GM23248 (cell line): ENCODE results near the gene TMPRSS7. TPM values are rescaled to one million over a fixed set of nuclear protein-coding genes. Genes with fewer than 3 reads are reported as not detected.
A peak's percentile ranks its signal among the peaks of the same experiment; 100 is the strongest.

ENCODE experiments used
- DNase-seq: peaks from one replicate; pipeline ENCODE4 v3.0.0-alpha.2; 2015
- H2AFZ ChIP-seq: fragments of 200-600 bp; sonication (generic); 2 replicates; pipeline ENCODE4 v1.6.1; 2016; ENCODE audit warnings: antibody characterized with exemption
- H3F3A ChIP-seq: fragments of 200-600 bp; sonication (generic); 2 replicates; pipeline ENCODE4 v1.6.1; 2016; ENCODE audit warnings: mild to moderate bottlenecking, antibody characterized with exemption, mixed run types; ENCODE audit not compliant: insufficient read depth
- H3K27ac ChIP-seq: fragments of 200-600 bp; sonication (generic); 2 replicates; pipeline ENCODE4 v1.5.1; 2016; ENCODE audit warnings: mild to moderate bottlenecking
- H3K27me3 ChIP-seq: fragments of 200-600 bp; sonication (generic); replicated peaks from 2 replicates; pipeline ENCODE4 v1.6.1; 2016; ENCODE audit warnings: mild to moderate bottlenecking; ENCODE audit not compliant: insufficient read depth
- H3K36me3 ChIP-seq: fragments of 200-600 bp; sonication (generic); 2 replicates; pipeline ENCODE4 v1.6.1; 2016; ENCODE audit warnings: low read depth, mild to moderate bottlenecking
- H3K4me1 ChIP-seq: fragments of 200-600 bp; sonication (generic); 2 replicates; pipeline ENCODE4 v1.6.1; 2016; ENCODE audit warnings: mild to moderate bottlenecking; ENCODE audit not compliant: insufficient read depth
- H3K4me2 ChIP-seq: fragments of 200-600 bp; sonication (generic); one replicate; pipeline ENCODE4 v1.6.1; 2016; ENCODE audit warnings: mild to moderate bottlenecking; ENCODE audit not compliant: unreplicated experiment
- H3K4me3 ChIP-seq: fragments of 200-600 bp; sonication (generic); 2 replicates; pipeline ENCODE4 v1.5.1; 2016; ENCODE audit warnings: mild to moderate bottlenecking
- H3K79me2 ChIP-seq: fragments of 200-600 bp; sonication (generic); 2 replicates; pipeline ENCODE4 v1.6.1; 2016; ENCODE audit warnings: mild to moderate bottlenecking; ENCODE audit not compliant: insufficient read depth
- H3K9ac ChIP-seq: fragments of 200-600 bp; sonication (generic); 2 replicates; pipeline ENCODE4 v1.6.1; 2016; ENCODE audit warnings: mild to moderate bottlenecking
- H3K9me2 ChIP-seq: fragments of 200-600 bp; sonication (generic); 2 replicates; pipeline ENCODE4 v1.6.1; 2016; ENCODE audit warnings: mixed run types, mild to moderate bottlenecking, moderate library complexity; ENCODE audit not compliant: insufficient read depth
- H3K9me3 ChIP-seq: fragments of 200-600 bp; sonication (generic); one replicate; pipeline ENCODE4 v1.6.1; 2017; ENCODE audit warnings: low read depth
- H4K20me1 ChIP-seq: fragments of 200-600 bp; sonication (generic); 2 replicates; pipeline ENCODE4 v1.6.0; 2016; ENCODE audit not compliant: insufficient read depth
- EZH2 ChIP-seq: fragments of 200-600 bp; sonication (generic); IDR thresholded peaks from 2 replicates; pipeline ENCODE4 v1.6.1; 2018; ENCODE audit warnings: antibody characterized with exemption, mild to moderate bottlenecking; ENCODE audit not compliant: insufficient read depth, poor library complexity, severe bottlenecking
- EZH2phosphoT487 ChIP-seq: fragments of 200-600 bp; sonication (generic); IDR thresholded peaks from 2 replicates; pipeline ENCODE4 v1.6.1; 2018; ENCODE audit warnings: antibody characterized with exemption, moderate library complexity, mild to moderate bottlenecking, low read depth; ENCODE audit not compliant: insufficient read depth
- WGBS, 2 experiments: methylation state at CpG; one replicate each; pipeline ENCODE4 v1.1.6; 2015 to 2017; ENCODE audit warnings: low lambda C conversion rate in 2 of 2, low coverage in 1 of 2; ENCODE audit errors: missing lambda C conversion rate in 2 of 2; 5-methylcytosine and 5-hydroxymethylcytosine counted together
- in situ Hi-C: fragments of 300-500 bp; cut with MboI; formaldehyde crosslinking; loops from 2 replicates; pipeline ENCODE4 v1.15.0; 2020
- polyA plus RNA-seq: library from polyadenylated mRNA; unstranded; fragments of >200 nt; fragmentation: Nextera tagmentation; extraction: Ambion mirVana; gene quantifications from 2 replicates; pipeline ENCODE4 v1.2.1, GENCODE V29; 2016
- total RNA-seq: library from RNA; depleted of rRNA; stranded (reverse); fragments of >200 nt; shearing (Covaris generic); gene quantifications from 2 replicates; pipeline ENCODE4 v1.2.3, GENCODE V29; 2014

Gene TMPRSS7
- total and polyA plus RNA-seq, 2 experiments from 2014 or later = not detected

GRCh38 chr3:112038863-112039262 lies 4.3 kb downstream of the TMPRSS7 start:
- TF ChIP-seq EZH2phosphoT487 (no peak), EZH2 (no peak)
- Histone ChIP-seq H3K27ac (no peak overlapping the region), H3K4me3 (no peak overlapping the region), H2AFZ (peak overlapping the region; percentile 61), H3K9me2 (no peaks in the 10 kb centered on the region), H3K4me2 (no peak overlapping the region), H3K79me2 (no peaks in the 10 kb centered on the region), H4K20me1 (no peaks in the 10 kb centered on the region), H3K9me3 (no peaks in the 10 kb centered on the region), H3K36me3 (no peaks in the 10 kb centered on the region), H3K9ac (no peak overlapping the region), H3K4me1 (peaks cover 13% of the 10 kb centered on the region; the same call in 1 of the 2 replicates), H3K27me3 (no peaks in the 10 kb centered on the region), H3F3A (peaks cover 5% of the 10 kb centered on the region; the same call in 1 of the 2 replicates)
- 13 to 16% methylated on average over 3 of the region's 3 CpGs for WGBS, 2 experiments
- in situ Hi-C loops = no loop called here
- DNase-seq = peak; percentile 41

DNA sequence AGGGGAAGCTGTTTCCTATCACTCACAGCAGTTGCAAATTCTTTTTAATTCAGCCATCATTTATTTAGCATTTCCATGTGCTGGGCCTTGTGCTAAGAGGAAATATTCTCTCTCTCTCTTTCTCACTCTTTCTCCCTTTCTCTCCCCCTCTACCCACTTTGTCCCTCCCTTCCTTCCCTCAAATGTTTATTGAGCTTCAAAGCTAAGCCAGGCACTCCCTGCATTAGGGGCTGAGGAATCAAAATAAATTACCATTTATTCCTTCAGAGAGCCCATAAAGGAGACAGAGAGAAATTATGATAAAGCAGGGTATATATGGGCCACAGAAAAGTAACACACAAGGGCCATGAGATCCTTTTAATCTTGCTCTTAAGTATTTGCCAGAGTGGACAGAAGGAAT lies 6.8 kb downstream of the TMPRSS7 start:
- DNase-seq = no peak
- H2AFZ ChIP-seq = no peak overlapping the region
- H3K27ac ChIP-seq = no peak overlapping the region
- H3K4me3 ChIP-seq = no peak overlapping the region
- H3K4me1 ChIP-seq = peaks cover 13% of the 10 kb centered on the region; the same call in 1 of the 2 replicates
- TF ChIP-seq EZH2phosphoT487 (no peak), EZH2 (no peak)
- H3K79me2 ChIP-seq = no peaks in the 10 kb centered on the region
- in situ Hi-C loops = no loop called here
- H4K20me1 ChIP-seq = no peaks in the 10 kb centered on the region
- no peak overlapping the region for H3K9ac ChIP-seq
- no peaks in the 10 kb centered on the region for H3K9me2 ChIP-seq
- H3K9me3 ChIP-seq = no peaks in the 10 kb centered on the region
- no peaks in the 10 kb centered on the region for H3K27me3 ChIP-seq
- H3K36me3 ChIP-seq = no peaks in the 10 kb centered on the region
- H3K4me2 ChIP-seq = no peak overlapping the region
- H3F3A ChIP-seq = peaks cover 5% of the 10 kb centered on the region; the same call in 1 of the 2 replicates

DNA sequence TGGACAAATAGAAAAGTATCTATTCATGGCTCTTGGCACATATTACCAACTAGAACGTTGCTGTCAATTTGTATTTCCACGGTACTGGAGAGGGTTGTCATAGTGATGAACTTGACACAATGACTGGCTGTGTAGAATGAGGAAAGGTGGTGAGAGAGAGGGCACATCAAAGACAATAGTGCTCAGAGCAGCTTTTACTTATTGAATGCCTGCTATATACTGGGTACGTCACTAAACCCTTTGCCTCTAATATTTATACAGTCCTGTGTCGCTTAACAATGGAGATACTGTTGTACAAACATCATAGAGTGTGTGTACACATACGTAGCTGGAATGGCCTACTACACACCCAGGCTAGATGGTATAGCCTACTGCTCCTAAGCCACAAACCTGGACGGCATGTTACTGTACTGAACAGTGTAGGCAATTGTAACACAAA lies 8.3 kb downstream of the TMPRSS7 start:
- H3F3A ChIP-seq = peaks cover 10% of the 10 kb centered on the region; the same call in 1 of the 2 replicates
- H3K79me2 ChIP-seq = no peaks in the 10 kb centered on the region
- TF ChIP-seq EZH2 (no peak), EZH2phosphoT487 (no peak)
- no peaks in the 10 kb centered on the region for H3K9me3 ChIP-seq
- H3K9ac ChIP-seq = no peak overlapping the region
- H3K36me3 ChIP-seq = no peaks in the 10 kb centered on the region
- peak overlapping the region; percentile 95 for H2AFZ ChIP-seq
- no peak overlapping the region for H3K4me2 ChIP-seq
- no peaks in the 10 kb centered on the region for H3K27me3 ChIP-seq
- no peak overlapping the region for H3K4me3 ChIP-seq
- no peaks in the 10 kb centered on the region for H4K20me1 ChIP-seq
- in situ Hi-C loops = no loop called here
- peaks cover 13% of the 10 kb centered on the region; the same call in 1 of the 2 replicates for H3K4me1 ChIP-seq
- DNase-seq = no peak
- no peaks in the 10 kb centered on the region for H3K9me2 ChIP-seq
- no peak overlapping the region for H3K27ac ChIP-seq
- 64 to 66% methylated on average over 6 of the region's 6 CpGs for WGBS, 2 experiments

- Histone ChIP-seq H3K79me2 (no peaks in the 10 kb centered on the region), H3K9me2 (no peaks in the 10 kb centered on the region), H4K20me1 (no peaks in the 10 kb centered on the region), H3K9me3 (no peaks in the 10 kb centered on the region), H3K4me1 (peaks cover 8% of the 10 kb centered on the region; the same call in 1 of the 2 replicates), H3K27ac (no peak overlapping the region), H3K27me3 (no peaks in the 10 kb centered on the region), H3K9ac (peak overlapping the region; percentile 60), H3K36me3 (no peaks in the 10 kb centered on the region), H2AFZ (peak overlapping the region; percentile 95), H3F3A (peaks cover 10% of the 10 kb centered on the region; the same call in 1 of the 2 replicates), H3K4me3 (peak overlapping the region; percentile 56), H3K4me2 (peak overlapping the region; percentile 70)
- 12 to 13% methylated on average over 7 of the region's 7 CpGs for WGBS, 2 experiments
- peak; percentile 88 for DNase-seq
- in situ Hi-C loops = no loop called here
- TF ChIP-seq EZH2 (no peak), EZH2phosphoT487 (no peak)
Observed at GRCh38 chr3:112043621-112044201, 9.2 kb downstream of the TMPRSS7 start.

GRCh38 chr3:112046599-112046998 lies 12.1 kb downstream of the TMPRSS7 start:
- WGBS, 2 experiments = 48 to 58% methylated on average over 4 of the region's 4 CpGs
- H3K36me3 ChIP-seq = no peaks in the 10 kb centered on the region
- TF ChIP-seq EZH2 = no peak
- no peak for TF ChIP-seq EZH2phosphoT487
- no peaks in the 10 kb centered on the region for H3K79me2 ChIP-seq
- H3K4me3 ChIP-seq = no peak overlapping the region
- no peaks in the 10 kb centered on the region for H3K27me3 ChIP-seq
- H3K27ac ChIP-seq = no peak overlapping the region
- no peaks in the 10 kb centered on the region for H3K4me1 ChIP-seq
- H3K9me2 ChIP-seq = no peaks in the 10 kb centered on the region
- no peak overlapping the region for H3K9ac ChIP-seq
- H3K4me2 ChIP-seq = no peak overlapping the region
- no peak overlapping the region for H2AFZ ChIP-seq
- H4K20me1 ChIP-seq = no peaks in the 10 kb centered on the region
- H3F3A ChIP-seq = peaks cover 5% of the 10 kb centered on the region; the same call in 1 of the 2 replicates
- in situ Hi-C loops = no loop called here
- no peaks in the 10 kb centered on the region for H3K9me3 ChIP-seq
- peak; percentile 45 for DNase-seq
